Heart left ventricle (tissue), 16 donors: ENCODE results near the gene STK32C. TPM values are rescaled to one million over a fixed set of nuclear protein-coding genes. Genes with fewer than 3 reads are reported as not detected.
A peak's percentile ranks its signal among the peaks of the same experiment; 100 is the strongest.

Source experiments
- ATAC-seq, 4 donors: fragments of 200-7000 bp; cut with Tn5 transposase; one replicate each; pipeline ENCODE4 v1.9.1; 2020 to 2022; ENCODE audit warnings: moderate library complexity in 4 of 4, mild to moderate bottlenecking in 3 of 4, moderate number of reproducible peaks in 1 of 4
- DNase-seq, 5 donors: peaks; one replicate each; pipeline ENCODE4 v3.0.0-alpha.2; 2020
- H3K27ac ChIP-seq, 12 donors: fragments of 200-600 bp; sonication (generic) in 4 of 12; one replicate each; pipeline versions ENCODE4 v1.5.0 to v1.8.0; 2016 to 2022; ENCODE audit warnings: mild to moderate bottlenecking in 2 of 12
- H3K27me3 ChIP-seq, 9 donors: fragments of 200-600 bp; sonication (generic) in 2 of 9; one replicate each; pipeline versions ENCODE4 v1.5.1 to v1.8.0; 2016 to 2022; ENCODE audit warnings: mild to moderate bottlenecking in 3 of 9
- H3K36me3 ChIP-seq, 9 donors: fragments of 200-600 bp; sonication (generic) in 2 of 9; one replicate each; pipeline versions ENCODE4 v1.5.0 to v1.8.0; 2018 to 2022; ENCODE audit warnings: mild to moderate bottlenecking in 2 of 9
- H3K4me1 ChIP-seq, 12 donors: fragments of 200-600 bp; sonication (generic) in 4 of 12; one replicate each; pipeline versions ENCODE4 v1.5.0 to v1.8.0; 2016 to 2022; ENCODE audit warnings: mild to moderate bottlenecking in 3 of 12
- H3K4me3 ChIP-seq, 12 donors: fragments of 200-600 bp; sonication (generic) in 4 of 12; one replicate each; pipeline versions ENCODE4 v1.5.0 to v1.8.0; 2017 to 2022; ENCODE audit warnings: mild to moderate bottlenecking in 9 of 12, moderate library complexity in 4 of 12
- H3K9me3 ChIP-seq, 12 donors: fragments of 200-600 bp; sonication (generic) in 4 of 12; one replicate each; pipeline versions ENCODE4 v1.5.0 to v1.8.0; 2016 to 2022; ENCODE audit warnings: mild to moderate bottlenecking in 1 of 12
- CTCF ChIP-seq, 12 donors: fragments of 200-600 bp; sonication (generic) in 4 of 12; IDR thresholded peaks; one replicate each; pipeline versions ENCODE4 v1.5.0 to v1.8.0; 2018 to 2022; ENCODE audit warnings: antibody characterized with exemption in 12 of 12, mild to moderate bottlenecking in 5 of 12
- POLR2A ChIP-seq, 2 donors: fragments of 450-650 bp; IDR thresholded peaks; one replicate each; pipeline ENCODE4 v1.6.1; 2017; ENCODE audit warnings: antibody characterized with exemption in 2 of 2, mild to moderate bottlenecking in 2 of 2, moderate library complexity in 2 of 2
- WGBS, 4 donors: extraction: QIAGEN DNeasy Blood & Tissue Kit in 2 of 4; methylation state at CpG; one replicate each; pipeline versions ENCODE4 v1.1.5 to v1.1.7; 2013 to 2018; 5-methylcytosine and 5-hydroxymethylcytosine counted together
- intact Hi-C, 10 donors: fragments of 100-400 bp; cut with DNase I; formaldehyde crosslinking; loops; one replicate each; pipeline versions ENCODE4 v1.11.1 to v1.14.2; 2022
- long read RNA-seq, 3 donors: library from polyadenylated mRNA; unstranded; transcript quantifications; one replicate each; pipeline ENCODE4 v2.0.0, GENCODE V29; 2020 to 2021
- polyA plus RNA-seq, 2 donors: library from polyadenylated mRNA; stranded (reverse); fragments of 200-250 nt; gene quantifications; one replicate each; pipeline ENCODE4 v1.2.3, GENCODE V29; 2013
- total RNA-seq, 9 donors: library from RNA; depleted of rRNA in 2 of 9; stranded (reverse); fragments of >200 nt in 2 of 9; fragmentation: NEBNext Ultra II Directional in 3 of 9; extraction: Animal tissue kit (Norgen Biotek cat#: 25700) in 3 of 9; gene quantifications; one replicate each; pipeline versions ENCODE4 v1.1.0 to v1.2.4, GENCODE V29; 2016 to 2023
- donor health status: ischemic (EF 13 %, LVEDD 7.1; RV severe dilation, severe dysfunction).
- donor health status: healthy with polysubstance abuse.
- donor health status: DM: no; HTN: yes; CAD: no.
- donor health status: DM: no; HTN: no; CAD: no.
- donor health status: ischemic (EF 25% LVEDD 6.9; RV normal size, moderate dysfunction).
- donor health status: ischemic (EF 25% LVEDD 5.7; RV mildly dilated, moderate dysfunction).
- donor health status: healthy.
- donor health status: DM: yes; HTN: yes; CAD: no.
- donor health status: ischemic (EF 35%, LVEDD 5.7; RV mildly dilated, moderate dysfunction).
- donor health status: nonischemic (EF 11% LVEDD 7.7; RV severe dilation, severe dysfunction).
- donor health status: DM: yes; HTN: yes; CAD: no.
- donor health status: PGD.
- donor health status: ischemic (EF 29% LVEDD 5.4; RV normal size, mild dysfunction).
- donor health status: nonischemic (EF 23%, LVEDD 6.1; RV moderate dilation, normal function).

The STK32C gene
- total RNA-seq (1 to 10 TPM; 3.8 to 9.8 (median 6.2) TPM), polyA plus RNA-seq (1 to 10 TPM; 4.7 to 8.2 TPM)
- long read RNA-seq, donor 1, partial matches to known transcripts = 0 of 9 reads
- long read RNA-seq, donor 1, other reads (novel, unspliced or antisense) = 4 of 9 reads
- long read RNA-seq, donor 2, partial matches to known transcripts = 2 of 18 reads
- long read RNA-seq, donor 2, other reads (novel, unspliced or antisense) = 13 of 18 reads
- long read RNA-seq, donor 3, partial matches to known transcripts = 0 of 11 reads
- long read RNA-seq, donor 3, other reads (novel, unspliced or antisense) = 8 of 11 reads

- no peak for TF ChIP-seq CTCF (IDR thresholded peaks at IDR 0.05)
- TF ChIP-seq POLR2A (IDR thresholded peaks at IDR 0.05) = peak in 1 of 2 donors; percentile 49
- WGBS, 4 donors = 0 to 2% (median 1%) methylated on average over 26 to 84 of the region's 84 CpGs
- ATAC-seq (peak; percentile 95 to 97 (median 96)), DNase-seq (peak; percentile 92 to 96 (median 93))
- Histone ChIP-seq H3K4me3 (peak within 1 kb of the TSS; percentile 53 to 98 (median 87)), H3K36me3 (no peaks in the 10 kb centered on the region), H3K9me3 (no peaks in the 10 kb centered on the region), H3K27ac (peak within 1 kb of the TSS in 11 of 12 donors; percentile 52 to 86 (median 71)), H3K4me1 (peaks cover 0 to 24% (median 15%) of the 10 kb centered on the region in 12 donors), H3K27me3 (no peaks in the 10 kb centered on the region)
- intact Hi-C loops = loop anchor here in 4 of 10 donors (1.0 to 5.0 kb wide), 5 partner anchors 21 to 86 kb away; partner anchors contain the start of gene LRRC27 (in 2 of the 4)
Observed at GRCh38 chr10:132307823-132308586, at the start of gene STK32C. Gene STK32C (minus strand): TSS chr10:132307950. CDS start chr10:132307833, 117 bp downstream.

DNA sequence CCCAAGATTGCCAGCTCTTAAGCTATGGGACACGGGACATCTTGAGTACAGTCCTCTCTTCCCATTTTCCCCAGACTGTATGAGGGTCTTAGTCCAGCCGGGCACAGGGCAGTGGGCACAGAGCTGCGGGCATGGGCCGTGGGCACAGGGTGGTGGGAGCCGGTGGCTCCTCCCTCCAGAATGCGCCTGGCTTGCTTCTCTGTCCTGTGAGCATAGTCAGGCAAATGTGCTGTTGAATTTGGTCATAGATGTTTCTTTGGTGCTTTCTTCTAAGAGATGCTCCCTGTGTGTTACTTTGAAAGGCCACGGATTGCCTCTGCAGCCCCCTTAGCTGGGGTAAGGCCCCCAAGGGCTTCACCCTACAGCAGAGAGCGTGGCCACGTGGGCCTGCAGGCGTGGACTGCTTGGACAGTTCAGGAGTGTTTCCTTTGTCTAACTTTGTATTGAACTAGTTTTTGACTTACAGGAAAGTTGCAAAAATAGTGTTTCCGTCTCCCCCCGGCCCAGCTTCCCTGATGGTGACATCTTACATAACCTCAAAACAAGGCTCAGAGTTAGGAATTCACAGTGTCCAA, 49.0 kb upstream of the STK32C start:
- Histone ChIP-seq H3K36me3 (peaks cover 0 to 2% (median 0%) of the 10 kb centered on the region in 9 donors), H3K9me3 (no peaks in the 10 kb centered on the region), H3K27me3 (no peaks in the 10 kb centered on the region), H3K4me3 (no peak overlapping the region), H3K27ac (no peak overlapping the region), H3K4me1 (no peaks in the 10 kb centered on the region)
- 86 to 96% (median 94%) methylated on average over 11 to 12 of the region's 12 CpGs for WGBS, 4 donors
- intact Hi-C loops = no loop called here
- ATAC-seq (no peak), DNase-seq (no peak)
- TF ChIP-seq CTCF (IDR thresholded peaks at IDR 0.05) (no peak), POLR2A (IDR thresholded peaks at IDR 0.05) (no peak)

GRCh38 chr10:132355754-132356153, 48.0 kb upstream of the STK32C start:
- DNase-seq (no peak), ATAC-seq (no peak)
- WGBS, 4 donors = 87 to 96% (median 94%) methylated on average over 13 of the region's 13 CpGs
- Histone ChIP-seq H3K4me3 (no peak overlapping the region), H3K36me3 (peaks cover 0 to 5% (median 0%) of the 10 kb centered on the region in 9 donors), H3K27ac (no peak overlapping the region), H3K4me1 (no peaks in the 10 kb centered on the region), H3K9me3 (no peaks in the 10 kb centered on the region), H3K27me3 (no peaks in the 10 kb centered on the region)
- intact Hi-C loops = no loop called here
- TF ChIP-seq POLR2A (IDR thresholded peaks at IDR 0.05) = no peak
- TF ChIP-seq CTCF (IDR thresholded peaks at IDR 0.05) = no peak

- ATAC-seq (no peak), DNase-seq (no peak)
- TF ChIP-seq CTCF (IDR thresholded peaks at IDR 0.05) (no peak), POLR2A (IDR thresholded peaks at IDR 0.05) (no peak)
- no peaks in the 10 kb centered on the region for H3K27me3 ChIP-seq
- H3K4me1 ChIP-seq = no peaks in the 10 kb centered on the region
- WGBS, 4 donors = 90 to 95% (median 93%) methylated on average over 11 to 17 of the region's 17 CpGs
- H3K27ac ChIP-seq = no peak overlapping the region
- H3K9me3 ChIP-seq = no peaks in the 10 kb centered on the region
- intact Hi-C loops = no loop called here
- peaks cover 0 to 5% (median 0%) of the 10 kb centered on the region in 9 donors for H3K36me3 ChIP-seq
- H3K4me3 ChIP-seq = no peak overlapping the region
Observed at GRCh38 chr10:132355297-132355696, 47.5 kb upstream of the STK32C start.
